Stimulated activated CD4-positive, alpha-beta T cell treated with anti-CD3 and anti-CD28 coated beads, TNF-alpha, amount 100 ng/mL, for 24 hours (primary cell): ENCODE results near the gene LIX1.
"Not testable (repeated sequence)": the region's sequence is repeated elsewhere in the genome, so short reads cannot be mapped to it uniquely, and the experiment has no call there.

Experiments
- DNase-seq, 3 experiments: peaks; one replicate each; pipeline ENCODE4 v3.0.0-alpha.2; 2020; ENCODE audit warnings: low read depth in 3 of 3

Gene LIX1

GRCh38 chr5:97141539-97141938, 872 bp downstream of the LIX1 start:
- DNase-seq, result no peak

GRCh38 chr5:97141031-97141430, 1.4 kb downstream of the LIX1 start:
- DNase-seq, result no peak

- DNase-seq, result not testable (repeated sequence)
Observed at GRCh38 chr5:97140250-97140649, 2.2 kb downstream of the LIX1 start.

GRCh38 chr5:97136475-97136874, 5.9 kb downstream of the LIX1 start:
- no peak for DNase-seq

- no peak for DNase-seq
Observed at GRCh38 chr5:97135868-97136267, 6.5 kb downstream of the LIX1 start.

- DNase-seq, result no peak
Observed at GRCh38 chr5:97134634-97135033, 7.8 kb downstream of the LIX1 start.

GRCh38 chr5:97133101-97133500, 9.3 kb downstream of the LIX1 start:
- DNase-seq, result no peak

GRCh38 chr5:97131921-97132320, 10.5 kb downstream of the LIX1 start:
- DNase-seq, result no peak

- no peak for DNase-seq
Observed at GRCh38 chr5:97131139-97131710, 11.2 kb downstream of the LIX1 start.

- no peak for DNase-seq
Observed at GRCh38 chr5:97127727-97128126, 14.7 kb downstream of the LIX1 start.

- no peak for DNase-seq
Observed at GRCh38 chr5:97125125-97125683, 17.2 kb downstream of the LIX1 start.

- no peak for DNase-seq
Observed at GRCh38 chr5:97124335-97124734, 18.1 kb downstream of the LIX1 start.

GRCh38 chr5:97121848-97122247, 20.6 kb downstream of the LIX1 start:
- DNase-seq, result no peak

GRCh38 chr5:97120195-97120594, 22.2 kb downstream of the LIX1 start:
- no peak for DNase-seq

GRCh38 chr5:97119007-97119390, 23.4 kb downstream of the LIX1 start:
- DNase-seq, result no peak

GRCh38 chr5:97118261-97119006, 24.0 kb downstream of the LIX1 start:
- DNase-seq, result no peak

- no peak for DNase-seq
Observed at GRCh38 chr5:97115932-97116331, 26.5 kb downstream of the LIX1 start.

GRCh38 chr5:97112230-97112629, 30.2 kb downstream of the LIX1 start:
- no peak for DNase-seq

GRCh38 chr5:97111616-97112015, 30.8 kb downstream of the LIX1 start:
- no peak for DNase-seq

GRCh38 chr5:97111004-97111403, 31.4 kb downstream of the LIX1 start:
- DNase-seq, result no peak

- no peak for DNase-seq
Observed at GRCh38 chr5:97107318-97107717, 35.1 kb downstream of the LIX1 start.

- no peak for DNase-seq
Observed at GRCh38 chr5:97106216-97106581, 36.2 kb downstream of the LIX1 start.

GRCh38 chr5:97105501-97106215, 36.8 kb downstream of the LIX1 start:
- no peak for DNase-seq
